ENCODE measurements around the gene ATG4B. TPM values are rescaled to one million over a fixed set of nuclear protein-coding genes. Genes with fewer than 3 reads are reported as not detected.
A peak's percentile ranks its signal among the peaks of the same experiment; 100 is the strongest.

Gene ATG4B
- total RNA-seq, 2 experiments from 2014 or later: 86.5 to 89.4 TPM

- ATAC-seq (ENCODE audit: poor library complexity) (no peak), DNase-seq (no peak)
- ChIA-PET CTCF (no interaction called here), POLR2A (no interaction called here)
- peaks cover 5% of the 10 kb centered on the region for H3K4me1 Mint-ChIP-seq (ENCODE audit: low read depth)
- no peaks in the 10 kb centered on the region for H3K9me3 Mint-ChIP-seq
- TF ChIP-seq CTCF (IDR thresholded peaks at IDR 0.05): no peak
- no peak overlapping the region for H3K27ac Mint-ChIP-seq
- no peak overlapping the region for H3K4me3 ChIP-seq (ENCODE audit: low read length)
- H3K27me3 ChIP-seq (ENCODE audit: control insufficient read depth in 1 of 2, insufficient read depth in 2 of 2, low read length in 2 of 2): no peaks in the 10 kb centered on the region
- H3K36me3 Mint-ChIP-seq (ENCODE audit: low read depth): peaks cover 55% of the 10 kb centered on the region
- H3K27ac ChIP-seq (ENCODE audit: low read depth in 1 of 2, low read length in 2 of 2): no peak overlapping the region
- no peak overlapping the region for H3K4me3 Mint-ChIP-seq
- no peaks in the 10 kb centered on the region for H3K9me3 ChIP-seq (ENCODE audit: control insufficient read depth in 1 of 2, insufficient read depth in 1 of 2, low read length in 2 of 2)
- intact Hi-C loops (cut with DNase I, micrococcal nuclease): loop anchor here in 1 of 2 experiments (10.0 kb wide), 1 partner anchor 46 kb away; the partner anchor contains the start of genes ATG4B and THAP4
- no peaks in the 10 kb centered on the region for H3K27me3 Mint-ChIP-seq
- H3K36me3 ChIP-seq (ENCODE audit: insufficient read depth, low read length): peaks cover 39% of the 10 kb centered on the region
- H3K4me1 ChIP-seq (ENCODE audit: insufficient read depth, low read length): peaks cover 6% of the 10 kb centered on the region
Observed at GRCh38 chr2:241680827-241681599, 43.5 kb downstream of the ATG4B start.

- no peak for TF ChIP-seq CTCF (IDR thresholded peaks at IDR 0.05)
- Mint-ChIP-seq H3K9me3 (no peaks in the 10 kb centered on the region), H3K4me1 (ENCODE audit: low read depth) (peaks cover 38% of the 10 kb centered on the region), H3K36me3 (ENCODE audit: low read depth) (peaks cover 47% of the 10 kb centered on the region), H3K27me3 (no peaks in the 10 kb centered on the region), H3K4me3 (peak overlapping the region; percentile 92), H3K27ac (peak overlapping the region; percentile 84)
- H3K4me3 ChIP-seq (ENCODE audit: low read length): peak overlapping the region; percentile 84
- intact Hi-C loops (cut with DNase I, micrococcal nuclease): loop anchor here (1.0 to 10.0 kb wide), 10 partner anchors 15 to 1099 kb away; partner anchors contain the start of genes ATG4B (in 2 of the 2), THAP4 (in 2 of the 2), CAPN10 (in 1 of the 2) and D2HGDH (in 1 of the 2)
- no peaks in the 10 kb centered on the region for H3K9me3 ChIP-seq (ENCODE audit: control insufficient read depth in 1 of 2, insufficient read depth in 1 of 2, low read length in 2 of 2)
- H3K4me1 ChIP-seq (ENCODE audit: insufficient read depth, low read length): peaks cover 34% of the 10 kb centered on the region
- no peaks in the 10 kb centered on the region for H3K27me3 ChIP-seq (ENCODE audit: control insufficient read depth in 1 of 2, insufficient read depth in 2 of 2, low read length in 2 of 2)
- H3K36me3 ChIP-seq (ENCODE audit: insufficient read depth, low read length): peaks cover 21% of the 10 kb centered on the region
- ChIA-PET CTCF (interaction anchor here (1.4 to 1.5 kb wide), 2 partner anchors 16 to 192 kb away, joined by 4 to 17 read pairs; partner anchors contain the start of gene ING5), POLR2A (interaction anchor here (0.6 to 5.7 kb wide), 12 partner anchors 9 to 1100 kb away, joined by 3 to 179 read pairs (median 8); partner anchors contain the start of genes CAPN10, D2HGDH, HDLBP and ING5)
- H3K27ac ChIP-seq (ENCODE audit: low read depth in 1 of 2, low read length in 2 of 2): peak overlapping the region; percentile 38 to 50
- DNase-seq (no peak), ATAC-seq (ENCODE audit: poor library complexity) (no peak)
Observed at GRCh38 chr2:241686324-241686649, 48.8 kb downstream of the ATG4B start.

- Histone ChIP-seq H3K4me3 (ENCODE audit: low read length) (peak within 1 kb of the TSS; percentile 84), H3K27me3 (ENCODE audit: control insufficient read depth in 1 of 2, insufficient read depth in 2 of 2, low read length in 2 of 2) (no peaks in the 10 kb centered on the region), H3K9me3 (ENCODE audit: control insufficient read depth in 1 of 2, insufficient read depth in 1 of 2, low read length in 2 of 2) (no peaks in the 10 kb centered on the region), H3K27ac (ENCODE audit: low read depth in 1 of 2, low read length in 2 of 2) (peak within 1 kb of the TSS; percentile 60 to 85), H3K36me3 (ENCODE audit: insufficient read depth, low read length) (peaks cover 19% of the 10 kb centered on the region), H3K4me1 (ENCODE audit: insufficient read depth, low read length) (peaks cover 37% of the 10 kb centered on the region)
- TF ChIP-seq CTCF (IDR thresholded peaks at IDR 0.05): no peak
- H3K36me3 Mint-ChIP-seq (ENCODE audit: low read depth): peaks cover 42% of the 10 kb centered on the region
- H3K4me3 Mint-ChIP-seq: peak within 1 kb of the TSS; percentile 95
- DNase-seq (peak; percentile 89 to 98 (median 95)), ATAC-seq (ENCODE audit: poor library complexity) (peak; percentile 90)
- peaks cover 38% of the 10 kb centered on the region for H3K4me1 Mint-ChIP-seq (ENCODE audit: low read depth)
- peak within 1 kb of the TSS; percentile 84 for H3K27ac Mint-ChIP-seq
- POLR2A ChIA-PET: interaction anchor here (0.6 to 5.7 kb wide), 12 partner anchors 10 to 1100 kb away, joined by 3 to 179 read pairs (median 8); partner anchors contain the start of genes CAPN10, D2HGDH, HDLBP and ING5
- CTCF ChIA-PET: interaction anchor here (1.4 to 1.5 kb wide), 3 partner anchors 15 to 192 kb away, joined by 3 to 17 read pairs (median 4); partner anchors contain the start of gene ING5
- H3K9me3 Mint-ChIP-seq: no peaks in the 10 kb centered on the region
- intact Hi-C loops (cut with DNase I, micrococcal nuclease): loop anchor here (1.0 to 10.0 kb wide), 11 partner anchors 14 to 1100 kb away; partner anchors contain the start of genes ATG4B (in 2 of the 2), THAP4 (in 2 of the 2), CAPN10 (in 1 of the 2) and D2HGDH (in 1 of the 2)
- no peaks in the 10 kb centered on the region for H3K27me3 Mint-ChIP-seq
Observed at GRCh38 chr2:241686650-241687425, 49.3 kb downstream of the ATG4B start, which contains the start of gene DTYMK. Gene DTYMK (minus strand): TSS chr2:241686815. CDS start chr2:241686783, 32 bp downstream.

Measured in CD4-positive, alpha-beta T cell (primary cell).